NOMO-1 treated with DMSO at 0.1 percent for 48 hours (cell line): ENCODE data around the gene HFM1.
"Not testable (repeated sequence)": the region's sequence is repeated elsewhere in the genome, so short reads cannot be mapped to it uniquely, and the experiment has no call there.

Source experiments
- DNase-seq: peaks from one replicate; lab custom pipeline; 2025; ENCODE audit not compliant: unreplicated experiment; lab: John Stamatoyannopoulos, UW

The HFM1 gene, protein sequence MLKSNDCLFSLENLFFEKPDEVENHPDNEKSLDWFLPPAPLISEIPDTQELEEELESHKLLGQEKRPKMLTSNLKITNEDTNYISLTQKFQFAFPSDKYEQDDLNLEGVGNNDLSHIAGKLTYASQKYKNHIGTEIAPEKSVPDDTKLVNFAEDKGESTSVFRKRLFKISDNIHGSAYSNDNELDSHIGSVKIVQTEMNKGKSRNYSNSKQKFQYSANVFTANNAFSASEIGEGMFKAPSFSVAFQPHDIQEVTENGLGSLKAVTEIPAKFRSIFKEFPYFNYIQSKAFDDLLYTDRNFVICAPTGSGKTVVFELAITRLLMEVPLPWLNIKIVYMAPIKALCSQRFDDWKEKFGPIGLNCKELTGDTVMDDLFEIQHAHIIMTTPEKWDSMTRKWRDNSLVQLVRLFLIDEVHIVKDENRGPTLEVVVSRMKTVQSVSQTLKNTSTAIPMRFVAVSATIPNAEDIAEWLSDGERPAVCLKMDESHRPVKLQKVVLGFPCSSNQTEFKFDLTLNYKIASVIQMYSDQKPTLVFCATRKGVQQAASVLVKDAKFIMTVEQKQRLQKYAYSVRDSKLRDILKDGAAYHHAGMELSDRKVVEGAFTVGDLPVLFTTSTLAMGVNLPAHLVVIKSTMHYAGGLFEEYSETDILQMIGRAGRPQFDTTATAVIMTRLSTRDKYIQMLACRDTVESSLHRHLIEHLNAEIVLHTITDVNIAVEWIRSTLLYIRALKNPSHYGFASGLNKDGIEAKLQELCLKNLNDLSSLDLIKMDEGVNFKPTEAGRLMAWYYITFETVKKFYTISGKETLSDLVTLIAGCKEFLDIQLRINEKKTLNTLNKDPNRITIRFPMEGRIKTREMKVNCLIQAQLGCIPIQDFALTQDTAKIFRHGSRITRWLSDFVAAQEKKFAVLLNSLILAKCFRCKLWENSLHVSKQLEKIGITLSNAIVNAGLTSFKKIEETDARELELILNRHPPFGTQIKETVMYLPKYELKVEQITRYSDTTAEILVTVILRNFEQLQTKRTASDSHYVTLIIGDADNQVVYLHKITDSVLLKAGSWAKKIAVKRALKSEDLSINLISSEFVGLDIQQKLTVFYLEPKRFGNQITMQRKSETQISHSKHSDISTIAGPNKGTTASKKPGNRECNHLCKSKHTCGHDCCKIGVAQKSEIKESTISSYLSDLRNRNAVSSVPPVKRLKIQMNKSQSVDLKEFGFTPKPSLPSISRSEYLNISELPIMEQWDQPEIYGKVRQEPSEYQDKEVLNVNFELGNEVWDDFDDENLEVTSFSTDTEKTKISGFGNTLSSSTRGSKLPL (N-terminal part only)

DNA sequence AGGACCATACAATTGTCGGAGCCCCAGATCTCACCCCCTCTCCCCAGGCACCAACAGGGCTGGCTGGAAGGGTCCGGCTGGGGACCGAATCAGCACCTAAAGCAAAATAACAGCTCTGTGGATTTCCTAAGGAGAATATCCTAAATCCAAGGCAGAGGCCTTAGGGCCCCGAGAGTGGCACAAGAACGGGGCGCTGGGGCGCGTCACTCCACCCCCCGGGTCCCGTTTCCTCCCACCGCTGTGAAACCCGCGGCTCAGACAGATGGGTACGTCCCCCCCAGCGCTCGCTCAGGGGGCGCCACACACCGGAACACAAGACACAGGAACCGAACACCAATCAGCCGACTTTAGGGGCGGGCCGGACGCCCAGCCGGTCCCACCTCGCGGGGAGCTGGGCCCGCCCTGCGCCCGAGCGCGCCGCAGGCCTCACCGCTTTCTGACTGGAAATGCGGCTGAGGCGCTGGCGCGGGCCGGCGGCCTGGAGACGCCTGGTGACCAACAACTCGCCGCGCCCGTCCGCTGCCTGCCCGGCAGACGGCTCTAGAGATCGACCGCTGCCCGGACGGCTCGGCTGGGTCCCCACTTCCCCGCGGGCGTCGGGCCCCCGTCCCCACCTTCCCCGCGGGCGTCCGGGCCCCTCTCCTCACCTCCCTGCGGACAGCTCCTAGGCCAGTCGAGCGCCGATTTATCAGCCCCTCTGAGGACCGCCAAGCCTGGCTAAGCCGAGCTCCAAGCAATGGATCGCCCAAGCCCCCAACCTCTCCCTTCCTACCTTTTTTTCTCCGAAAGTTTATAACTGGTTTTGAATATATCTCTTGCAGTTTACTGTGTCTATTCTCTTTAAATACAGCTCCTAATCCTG lies at the start of gene HFM1:
Gene HFM1 (minus strand): TSS at position 687 of the 862 bp plus-strand sequence. CDS start 3,755 bp downstream, outside the sequence.
- no peak for DNase-seq

- DNase-seq: no peak
Observed at GRCh38 chr1:91454136-91454535, 49.5 kb upstream of the HFM1 start.

DNA sequence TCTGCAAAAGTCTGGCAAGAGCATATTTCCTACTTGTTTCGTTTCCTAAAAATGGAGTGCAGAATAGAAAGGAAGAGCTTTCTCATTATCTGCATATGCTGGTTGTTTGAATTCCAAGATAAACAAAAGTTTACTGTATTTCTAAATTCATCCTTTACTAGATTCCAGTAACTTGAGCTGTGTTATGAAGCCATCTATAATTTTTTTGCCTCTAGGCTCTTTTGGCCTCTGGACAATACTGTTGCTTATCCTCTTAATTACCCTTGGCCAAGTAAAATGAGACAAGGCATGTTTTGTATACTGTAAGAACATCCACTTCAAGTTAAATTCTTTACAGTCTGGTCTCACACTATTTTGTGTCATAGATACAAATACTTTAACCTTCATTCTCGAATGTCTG lies 45.6 kb upstream of the HFM1 start:
- no peak for DNase-seq

DNA sequence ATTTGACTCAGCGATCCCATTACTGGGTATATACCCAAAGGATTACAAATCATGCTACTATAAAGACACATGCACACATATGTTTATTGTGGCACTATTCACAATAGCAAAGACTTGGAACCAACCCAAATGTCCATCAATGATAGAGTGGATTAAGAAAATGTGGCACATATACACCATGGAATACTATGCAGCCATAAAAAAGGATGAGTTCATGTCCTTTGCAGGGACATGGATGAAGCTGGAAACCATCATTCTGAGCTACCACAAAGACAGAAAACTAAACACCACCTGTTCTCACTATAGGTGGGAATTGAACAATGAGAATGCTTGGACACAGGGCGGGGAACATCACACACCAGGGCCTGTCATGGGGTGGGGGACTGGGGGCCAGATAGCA lies 43.1 kb upstream of the HFM1 start:
- not testable (repeated sequence) for DNase-seq

DNA sequence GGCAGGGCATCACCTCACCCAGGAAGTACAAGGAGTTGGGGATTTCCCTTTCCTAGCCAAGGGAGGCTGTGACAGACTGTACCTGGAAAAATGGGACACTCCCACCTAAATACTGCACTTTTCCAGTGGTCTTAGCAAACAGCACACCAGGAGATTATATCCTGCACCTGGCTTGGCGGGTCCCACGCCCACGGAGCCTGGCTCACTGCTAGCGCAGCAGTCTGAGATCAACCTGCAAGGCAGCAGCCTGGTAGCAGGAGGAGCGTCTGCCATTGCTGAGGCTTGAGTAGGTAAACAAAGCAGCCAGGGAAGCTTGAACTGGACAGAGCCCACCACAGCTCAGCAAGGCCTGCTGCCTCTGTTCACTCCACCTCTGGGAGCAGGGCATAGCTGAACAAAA lies 37.3 kb upstream of the HFM1 start:
- not testable (repeated sequence) for DNase-seq

DNA sequence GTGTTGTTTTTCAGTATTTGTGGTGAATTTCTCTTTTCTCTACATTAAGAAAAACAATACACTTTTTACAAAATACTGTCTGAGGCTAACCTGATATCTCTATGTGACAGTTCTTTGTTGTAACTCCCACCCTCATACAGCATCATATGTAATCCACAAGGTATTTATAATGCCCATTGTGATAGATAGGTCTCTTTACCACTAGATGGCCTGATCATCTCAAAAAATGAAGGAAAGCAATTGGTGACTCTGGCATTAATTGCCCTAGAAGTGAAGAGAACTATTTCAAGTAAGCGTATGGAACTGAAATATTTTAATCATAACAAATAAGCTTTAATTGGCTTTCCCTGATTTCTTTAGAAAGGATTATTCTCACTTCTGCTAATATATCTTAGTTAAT lies 36.2 kb upstream of the HFM1 start:
- DNase-seq: peak; percentile 1

DNA sequence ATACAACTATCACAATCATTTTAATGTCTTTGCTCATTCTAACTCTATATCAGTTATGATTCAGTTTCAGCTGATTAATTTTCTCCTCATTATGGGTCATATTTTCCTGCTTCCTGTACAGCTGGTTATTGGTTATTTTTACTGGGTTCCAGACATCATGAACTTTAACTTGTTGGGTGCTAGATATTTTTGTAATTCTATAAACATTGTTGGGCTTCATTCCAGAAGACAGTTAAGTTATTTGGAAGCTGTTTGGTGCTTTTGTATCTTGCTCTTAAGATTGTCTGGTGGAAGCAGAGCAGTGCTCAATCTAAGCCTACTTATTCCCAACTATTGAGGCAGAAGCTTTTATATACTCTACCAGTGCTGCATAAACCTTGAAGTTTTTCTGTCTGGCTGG lies 34.4 kb upstream of the HFM1 start:
- no peak for DNase-seq

DNA sequence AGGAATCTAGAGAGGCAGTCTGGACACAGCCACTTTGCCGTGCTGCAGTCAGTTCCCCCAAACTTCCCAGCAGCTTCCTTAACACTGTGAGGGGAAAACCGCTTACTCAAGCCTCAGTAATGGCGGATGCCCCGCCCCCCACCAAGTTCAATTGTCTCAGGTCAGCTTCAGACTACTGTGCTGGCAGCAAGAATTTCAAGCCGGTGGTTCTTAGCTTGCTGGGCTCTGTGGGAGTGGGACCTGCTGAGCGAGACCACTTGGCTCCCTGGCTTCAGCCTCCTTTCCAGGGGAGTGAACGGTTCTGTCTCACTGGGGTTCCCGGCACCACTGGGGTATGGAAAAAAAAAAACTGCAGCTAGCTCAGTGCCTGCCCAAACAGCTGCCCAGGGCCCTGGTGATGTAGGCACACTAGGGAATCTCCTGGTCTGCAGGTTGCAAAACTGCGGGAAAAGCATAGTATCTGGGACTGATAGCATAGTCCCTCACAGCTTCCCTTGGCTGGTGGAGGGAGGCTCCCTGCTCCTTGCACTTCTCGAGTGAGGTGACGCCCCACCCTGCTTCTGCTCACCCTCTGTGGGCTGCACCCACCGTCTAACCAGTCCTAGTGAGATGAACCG lies 23.7 kb upstream of the HFM1 start:
- no peak for DNase-seq

- no peak for DNase-seq
Observed at GRCh38 chr1:91427741-91428140, 23.1 kb upstream of the HFM1 start.

DNA sequence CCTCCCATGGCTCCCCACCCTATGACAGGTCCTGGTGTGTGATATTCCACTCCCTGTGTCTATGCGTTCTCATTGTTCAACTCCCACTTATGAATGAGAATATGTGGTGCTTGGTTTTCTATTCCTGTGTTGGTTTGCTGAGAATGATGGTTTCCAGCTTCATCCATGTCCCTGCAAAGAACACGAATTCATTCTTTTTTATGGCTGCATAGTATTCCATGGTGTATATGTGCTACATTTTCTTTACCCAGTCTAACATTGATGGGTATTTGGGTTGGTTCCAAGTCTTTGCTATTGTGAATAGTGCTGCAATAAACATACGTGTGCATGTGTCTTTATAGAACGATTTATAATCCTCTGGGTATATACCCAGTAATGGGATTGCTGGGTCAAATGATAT lies 17.9 kb upstream of the HFM1 start:
- not testable (repeated sequence) for DNase-seq

GRCh38 chr1:91412371-91412770 lies 7.7 kb upstream of the HFM1 start:
- DNase-seq: no peak

GRCh38 chr1:91406773-91407389 lies 2.2 kb upstream of the HFM1 start:
- no peak for DNase-seq

DNA sequence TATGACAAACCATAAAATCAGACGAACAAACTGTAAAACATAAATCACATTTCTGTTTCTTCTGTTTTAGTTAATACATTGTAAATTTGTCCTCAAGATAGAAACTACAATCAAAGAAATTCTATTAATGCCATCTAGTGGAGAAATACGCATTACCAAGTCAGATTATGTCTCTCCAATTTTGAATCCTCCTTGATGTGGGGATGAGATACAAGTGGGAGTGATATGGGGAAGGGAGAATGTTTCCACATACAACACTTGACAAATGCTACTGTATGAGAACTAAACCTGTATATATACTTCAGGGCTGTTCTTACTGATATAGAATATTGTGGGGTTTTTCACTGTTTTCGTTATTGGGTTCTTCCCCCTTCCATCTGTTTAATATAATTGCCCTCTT lies 2.6 kb downstream of the HFM1 start:
- DNase-seq: no peak

GRCh38 chr1:91400133-91400725 lies 4.4 kb downstream of the HFM1 start:
- no peak for DNase-seq

DNA sequence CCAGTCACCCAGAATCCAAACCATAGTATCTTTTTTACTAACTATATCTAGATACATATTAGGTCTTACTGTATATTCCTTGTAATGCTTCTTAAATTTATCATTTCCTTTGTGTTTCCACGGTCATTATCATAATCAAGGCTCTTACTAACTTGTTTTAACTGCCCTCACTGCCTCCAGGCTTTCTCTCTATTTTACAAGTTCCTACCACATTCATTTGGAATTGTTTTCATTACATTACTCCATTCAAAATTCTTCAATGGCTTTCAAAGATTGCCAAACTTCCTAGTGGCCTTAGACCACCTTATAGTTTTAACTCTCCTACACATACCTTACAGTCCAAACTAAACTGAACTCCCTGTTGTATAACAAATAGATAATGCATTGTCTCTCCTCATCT lies 6.3 kb downstream of the HFM1 start:
- DNase-seq: no peak

DNA sequence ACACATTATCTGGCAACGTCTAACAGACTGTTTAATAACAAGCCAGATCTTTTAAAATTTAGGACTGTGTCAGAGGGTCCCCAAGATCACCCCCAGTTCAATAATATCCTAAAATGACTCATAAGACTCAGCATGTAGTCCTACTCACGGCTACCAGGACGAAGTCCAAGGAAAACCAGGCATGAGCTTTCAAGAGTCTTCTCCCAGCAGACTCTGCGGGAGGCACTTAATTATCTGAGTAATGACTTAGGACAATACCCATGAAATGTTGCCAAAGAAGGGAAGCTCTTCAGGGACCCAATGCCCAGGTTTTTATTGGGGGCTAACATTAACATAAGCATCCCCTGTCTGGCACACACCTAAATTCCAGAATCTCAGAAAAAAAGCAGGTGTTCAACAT lies 7.0 kb downstream of the HFM1 start:
- DNase-seq: no peak

- no peak for DNase-seq
Observed at GRCh38 chr1:91393042-91393441, 11.6 kb downstream of the HFM1 start.

DNA sequence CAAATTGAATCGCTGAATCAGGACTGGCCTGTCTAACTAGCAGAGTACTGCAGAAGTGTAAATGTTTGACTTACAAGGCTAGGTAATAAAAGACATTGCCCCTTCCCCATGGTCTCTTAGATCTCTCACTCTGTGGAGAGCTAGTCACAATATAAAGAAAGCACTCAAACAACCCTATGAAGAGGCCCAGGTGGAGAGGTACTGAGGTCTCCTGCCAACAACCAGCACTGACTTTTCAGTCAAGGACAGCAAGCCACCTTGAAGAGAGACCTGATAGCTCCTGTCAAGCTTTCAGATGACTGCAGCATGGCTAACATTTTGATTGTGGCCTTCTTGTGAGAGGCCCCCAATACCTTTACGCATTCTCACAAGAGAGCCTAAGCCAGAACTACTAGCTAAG lies 18.5 kb downstream of the HFM1 start:
- DNase-seq: no peak

DNA sequence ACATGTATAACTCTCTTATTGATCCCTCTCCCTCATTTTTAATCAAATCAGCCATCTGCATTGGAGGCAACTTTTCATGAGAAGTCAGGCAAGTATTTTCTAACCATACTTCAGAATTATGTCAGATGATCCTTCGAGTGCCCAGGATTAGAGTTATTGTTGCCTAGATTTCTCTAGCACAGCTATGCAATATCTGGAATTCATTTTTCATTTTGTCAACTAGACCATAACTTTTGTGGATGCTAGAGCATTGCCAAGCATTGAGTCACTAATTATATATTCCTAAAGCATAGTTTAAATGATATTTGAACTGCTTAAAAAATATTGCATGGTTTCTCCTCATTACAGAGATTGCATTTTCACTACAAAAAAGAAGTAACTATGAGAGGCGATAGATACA lies 21.2 kb downstream of the HFM1 start:
- DNase-seq: no peak
